Uterus (tissue), 2 donors: ENCODE data around the gene FN3K.

Experiments used
- CTCF ChIP-seq, 4 experiments: fragments of 200-600 bp in 2 of 4; fragments of 450-650 bp in 2 of 4; sonication (generic) in 2 of 4; IDR thresholded peaks; one replicate each; pipeline ENCODE4 v1.5.1; 2016 to 2019; ENCODE audit warnings: antibody characterized with exemption in 4 of 4, mild to moderate bottlenecking in 2 of 4, moderate library complexity in 1 of 4
- POLR2A ChIP-seq, 2 donors: fragments of 450-650 bp; IDR thresholded peaks; one replicate each; pipeline ENCODE4 v1.6.1; 2016; ENCODE audit warnings: antibody characterized with exemption in 2 of 2, mild to moderate bottlenecking in 1 of 2, moderate library complexity in 1 of 2

- TF ChIP-seq CTCF (IDR thresholded peaks at IDR 0.05): peak in 1 of 4 experiments; percentile 23
- TF ChIP-seq POLR2A (IDR thresholded peaks at IDR 0.05): peak; percentile 39 to 47
Measured at GRCh38 chr17:82751571-82752370, 16.4 kb downstream of the FN3K start, which contains the start of gene TBCD.
